ENCODE data around the gene NAXE. TPM values are rescaled to one million over a fixed set of nuclear protein-coding genes. Genes with fewer than 3 reads are reported as not detected.
"Not testable (repeated sequence)": the region's sequence is repeated elsewhere in the genome, so short reads cannot be mapped to it uniquely, and the experiment has no call there.

Gene NAXE
- total RNA-seq, 2 donors from 2014 or later: 68.4 to 99.8 TPM

DNA sequence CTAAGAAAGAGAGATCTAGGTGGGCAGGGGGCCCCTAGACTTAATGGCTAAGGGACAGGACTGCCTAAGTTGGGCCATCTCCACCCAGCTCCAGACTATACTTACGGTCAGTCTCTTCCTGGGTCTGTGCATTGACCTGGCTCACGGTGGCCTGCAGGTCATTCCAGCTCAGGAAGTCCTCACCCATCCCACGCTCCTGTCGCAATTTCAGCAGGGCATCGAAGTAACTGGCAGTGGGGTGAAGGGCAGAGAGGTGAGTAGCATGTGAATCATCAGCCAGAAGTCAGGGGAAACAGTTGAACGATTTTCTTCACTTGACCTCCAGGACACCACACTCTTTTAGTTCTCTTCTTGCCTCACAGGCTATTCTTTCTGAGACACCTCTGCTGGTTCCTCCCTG, 39.7 kb upstream of the NAXE start:
- TF ChIP-seq, protein P1, sequence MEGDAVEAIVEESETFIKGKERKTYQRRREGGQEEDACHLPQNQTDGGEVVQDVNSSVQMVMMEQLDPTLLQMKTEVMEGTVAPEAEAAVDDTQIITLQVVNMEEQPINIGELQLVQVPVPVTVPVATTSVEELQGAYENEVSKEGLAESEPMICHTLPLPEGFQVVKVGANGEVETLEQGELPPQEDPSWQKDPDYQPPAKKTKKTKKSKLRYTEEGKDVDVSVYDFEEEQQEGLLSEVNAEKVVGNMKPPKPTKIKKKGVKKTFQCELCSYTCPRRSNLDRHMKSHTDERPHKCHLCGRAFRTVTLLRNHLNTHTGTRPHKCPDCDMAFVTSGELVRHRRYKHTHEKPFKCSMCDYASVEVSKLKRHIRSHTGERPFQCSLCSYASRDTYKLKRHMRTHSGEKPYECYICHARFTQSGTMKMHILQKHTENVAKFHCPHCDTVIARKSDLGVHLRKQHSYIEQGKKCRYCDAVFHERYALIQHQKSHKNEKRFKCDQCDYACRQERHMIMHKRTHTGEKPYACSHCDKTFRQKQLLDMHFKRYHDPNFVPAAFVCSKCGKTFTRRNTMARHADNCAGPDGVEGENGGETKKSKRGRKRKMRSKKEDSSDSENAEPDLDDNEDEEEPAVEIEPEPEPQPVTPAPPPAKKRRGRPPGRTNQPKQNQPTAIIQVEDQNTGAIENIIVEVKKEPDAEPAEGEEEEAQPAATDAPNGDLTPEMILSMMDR (IDR thresholded peaks at IDR 0.05): no peak
- H3K27me3 ChIP-seq: no peaks in the 10 kb centered on the region
- H3K9me3 ChIP-seq: no peaks in the 10 kb centered on the region
- no peak overlapping the region for H3K4me3 ChIP-seq
- no peaks in the 10 kb centered on the region for H3K36me3 ChIP-seq
- no peaks in the 10 kb centered on the region for H3K4me1 ChIP-seq
- H3K9ac ChIP-seq (ENCODE audit: low read depth in 2 of 2, low read length in 2 of 2): no peak overlapping the region
- DNase-seq: no peak
- H3K27ac ChIP-seq: no peak overlapping the region
- intact Hi-C loops (cut with DNase I): no loop called here

DNA sequence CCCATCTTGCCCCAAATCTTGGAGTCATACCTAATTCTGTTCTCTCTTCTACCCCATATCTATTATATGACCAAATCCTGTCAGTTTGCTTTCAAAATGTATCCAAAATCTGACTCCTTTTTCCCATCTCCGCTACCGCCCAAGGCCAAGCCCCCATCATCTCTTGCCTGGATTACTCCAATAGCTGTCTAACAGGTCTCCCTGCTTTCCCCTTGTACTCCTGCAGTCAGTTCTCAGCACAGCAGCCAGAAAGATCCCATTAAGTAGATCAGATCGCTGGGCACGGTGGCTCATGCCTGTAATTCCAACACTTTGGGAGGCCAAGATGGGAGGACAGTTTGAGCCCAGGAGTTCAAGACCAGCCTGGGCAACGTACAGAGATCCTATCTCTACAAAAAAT, 39.1 kb upstream of the NAXE start:
- intact Hi-C loops (cut with DNase I): no loop called here
- no peaks in the 10 kb centered on the region for H3K36me3 ChIP-seq

DNA sequence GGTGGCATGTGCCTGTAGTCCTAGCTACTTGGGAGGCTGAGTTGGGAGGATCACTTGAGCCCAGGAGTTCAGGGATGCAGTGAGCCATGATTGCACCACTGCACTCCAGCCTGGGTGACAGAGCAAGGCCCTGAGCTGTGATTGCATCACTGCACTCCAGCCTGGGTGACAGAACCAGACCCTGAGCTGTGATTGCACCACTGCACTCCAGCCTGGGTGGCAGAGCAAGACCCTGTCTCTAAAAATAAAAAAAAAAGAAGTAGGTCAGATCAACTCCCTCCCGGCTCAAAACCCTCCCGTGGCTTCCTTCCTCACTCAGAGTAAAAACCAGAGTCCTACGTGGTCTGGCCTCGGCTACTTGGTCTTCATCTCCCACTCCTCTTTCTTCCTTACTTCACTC, 38.6 kb upstream of the NAXE start:
- intact Hi-C loops (cut with DNase I); H3K4me1 ChIP-seq; H3K9me3 ChIP-seq; H3K4me3 ChIP-seq; H3K9ac ChIP-seq (ENCODE audit: low read depth in 2 of 2, low read length in 2 of 2); DNase-seq; H3K27ac ChIP-seq; H3K27me3 ChIP-seq; H3K36me3 ChIP-seq: not testable (repeated sequence)

More for the DNA sequence above, 39.1 kb upstream of the NAXE start:
- Histone ChIP-seq H3K9ac (ENCODE audit: low read depth in 2 of 2, low read length in 2 of 2) (no peak overlapping the region), H3K4me1 (no peaks in the 10 kb centered on the region), H3K9me3 (no peaks in the 10 kb centered on the region), H3K4me3 (no peak overlapping the region), H3K27me3 (no peaks in the 10 kb centered on the region), H3K27ac (no peak overlapping the region)
- no peak for DNase-seq
- TF ChIP-seq, protein P1 (IDR thresholded peaks at IDR 0.05): no peak

DNA sequence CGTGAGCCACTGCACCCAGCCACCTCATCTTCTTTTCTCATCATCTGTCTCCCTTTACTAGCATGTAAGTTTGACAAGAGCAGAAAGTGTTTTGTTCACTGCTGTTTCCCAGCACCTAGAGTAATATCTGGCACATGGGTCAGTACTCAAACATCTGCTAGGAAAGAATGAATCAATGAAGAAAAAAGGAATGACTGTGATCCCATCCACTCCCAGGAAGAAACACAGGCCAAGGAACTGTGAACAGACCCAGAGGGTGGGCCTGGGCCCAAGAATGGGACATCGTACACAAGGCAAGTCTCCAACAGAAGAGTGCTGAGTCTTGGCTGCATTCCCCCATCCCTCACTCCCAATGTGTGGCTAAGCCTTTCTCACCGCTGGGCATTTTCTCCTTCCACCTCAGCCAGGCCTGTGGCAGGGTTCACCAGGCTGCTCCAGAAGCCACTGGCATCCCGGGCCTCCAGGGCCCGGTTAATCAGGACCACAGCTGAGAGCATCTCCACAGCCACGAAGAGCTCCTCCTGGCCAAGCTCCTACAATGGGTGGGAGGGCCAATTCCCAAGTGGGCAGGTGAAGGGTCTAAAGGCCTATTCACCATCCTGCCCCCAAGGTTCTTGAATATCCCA, 37.6 kb upstream of the NAXE start:
- H3K9ac ChIP-seq (ENCODE audit: low read depth in 2 of 2, low read length in 2 of 2): no peak overlapping the region
- H3K4me3 ChIP-seq: no peak overlapping the region
- intact Hi-C loops (cut with DNase I): no loop called here
- H3K9me3 ChIP-seq: no peaks in the 10 kb centered on the region
- H3K27ac ChIP-seq: no peak overlapping the region
- TF ChIP-seq, protein P1 (IDR thresholded peaks at IDR 0.05): no peak
- H3K27me3 ChIP-seq: no peaks in the 10 kb centered on the region
- H3K36me3 ChIP-seq: no peaks in the 10 kb centered on the region
- no peaks in the 10 kb centered on the region for H3K4me1 ChIP-seq
- no peak for DNase-seq

DNA sequence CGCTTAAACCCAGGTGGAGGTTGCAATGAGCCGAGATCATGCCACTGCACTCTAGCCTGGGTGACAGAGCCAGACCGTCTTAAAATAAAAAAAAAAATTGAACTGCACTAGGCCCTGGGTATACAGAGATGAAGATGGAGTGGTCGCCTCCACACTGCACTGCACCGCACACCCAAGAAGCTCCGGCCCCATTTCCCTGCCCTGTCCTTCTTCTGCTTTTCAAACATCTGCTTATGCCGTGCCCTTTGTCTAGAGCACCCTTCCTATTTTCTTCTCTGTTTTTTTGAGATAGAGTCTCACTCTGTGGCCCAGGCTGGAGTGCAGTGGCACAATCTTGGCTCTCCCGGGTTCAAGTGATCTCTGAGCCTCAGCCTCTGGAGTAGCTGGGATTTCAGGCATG, 36.6 kb upstream of the NAXE start:
- TF ChIP-seq, protein P1 (IDR thresholded peaks at IDR 0.05): no peak

DNA sequence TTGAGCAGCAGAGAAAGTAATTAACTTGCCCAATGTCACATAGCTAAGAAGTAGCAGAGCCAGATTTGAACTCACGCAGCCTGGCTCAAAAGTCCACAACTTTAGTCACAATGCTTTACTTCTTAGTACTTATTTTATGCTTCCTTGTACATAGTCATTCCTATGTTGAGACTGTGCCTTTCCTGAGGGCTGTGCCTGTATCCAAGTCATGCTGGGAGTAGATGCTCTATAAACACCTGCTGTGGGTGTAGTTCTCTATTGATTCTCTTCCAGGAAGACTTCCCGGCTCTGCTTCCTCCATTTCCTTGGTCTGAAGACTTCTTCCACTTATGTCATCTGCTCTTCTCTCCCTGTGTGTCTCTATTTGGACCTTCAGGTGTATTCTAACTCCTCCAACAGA, 35.9 kb upstream of the NAXE start:
- TF ChIP-seq, protein P1 (IDR thresholded peaks at IDR 0.05): no peak
- no peaks in the 10 kb centered on the region for H3K36me3 ChIP-seq
- H3K27ac ChIP-seq: no peak overlapping the region
- no peak overlapping the region for H3K9ac ChIP-seq (ENCODE audit: low read depth in 2 of 2, low read length in 2 of 2)
- H3K27me3 ChIP-seq: no peaks in the 10 kb centered on the region
- H3K9me3 ChIP-seq: no peaks in the 10 kb centered on the region
- intact Hi-C loops (cut with DNase I): no loop called here
- H3K4me3 ChIP-seq: no peak overlapping the region
- DNase-seq: no peak
- no peaks in the 10 kb centered on the region for H3K4me1 ChIP-seq

More for the DNA sequence above, 36.6 kb upstream of the NAXE start:
- Histone ChIP-seq H3K36me3 (no peaks in the 10 kb centered on the region), H3K27ac (no peak overlapping the region), H3K9ac (ENCODE audit: low read depth in 2 of 2, low read length in 2 of 2) (no peak overlapping the region), H3K4me1 (no peaks in the 10 kb centered on the region), H3K9me3 (no peaks in the 10 kb centered on the region), H3K27me3 (no peaks in the 10 kb centered on the region), H3K4me3 (no peak overlapping the region)
- intact Hi-C loops (cut with DNase I): no loop called here
- DNase-seq: no peak

Data from colonic mucosa (tissue), 4 donors.